Mucosa of descending colon (tissue), 3 donors: ENCODE data around the gene CACNA1D. TPM values are rescaled to one million over a fixed set of nuclear protein-coding genes. Genes with fewer than 3 reads are reported as not detected.

Experiments used
- ATAC-seq: fragments of 200-7000 bp; cut with Tn5 transposase; one replicate; pipeline ENCODE4 v1.9.1; 2020; ENCODE audit warnings: mild to moderate bottlenecking, moderate library complexity
- DNase-seq, 3 donors: peaks; one replicate each; pipeline ENCODE4 v3.0.0-alpha.2; 2020
- H3K36me3 ChIP-seq: fragments of 200-600 bp; one replicate; pipeline ENCODE4 v1.8.0; 2021; ENCODE audit warnings: low read depth, mild to moderate bottlenecking
- H3K4me1 ChIP-seq: fragments of 200-600 bp; one replicate; pipeline ENCODE4 v1.8.0; 2021; ENCODE audit warnings: low read depth, mild to moderate bottlenecking
- H3K4me3 ChIP-seq: fragments of 200-600 bp; one replicate; pipeline ENCODE4 v1.8.0; 2021; ENCODE audit warnings: mild to moderate bottlenecking
- H3K9me3 ChIP-seq: fragments of 200-600 bp; one replicate; pipeline ENCODE4 v1.8.0; 2021; ENCODE audit warnings: mild to moderate bottlenecking
- intact Hi-C, 2 donors: fragments of 100-400 bp; cut with DNase I in 1 of 2; cut with micrococcal nuclease in 1 of 2; formaldehyde crosslinking; loops; one replicate each; pipeline versions ENCODE4 v1.11.0 to v1.11.1; 2022; cut with DNase I, micrococcal nuclease
- total RNA-seq, 3 donors: library from RNA; stranded (reverse); fragmentation: NEBNext Ultra II Directional in 2 of 3; extraction: Animal tissue kit (Norgen Biotek cat#: 25700) in 2 of 3; gene quantifications; one replicate each; pipeline versions ENCODE4 v1.2.1 to v1.2.4, GENCODE V29; 2021 to 2023
- TF ChIP-seq, protein P1 (sequence below): fragments of 200-600 bp; IDR thresholded peaks from one replicate; pipeline ENCODE4 v1.8.0; 2022; ENCODE audit warnings: antibody characterized with exemption, mild to moderate bottlenecking
- donor health status: DM: no; HTN: no; CAD: no; lungs with moderate emphysema.
- donor health status: DM: no; HTN: no; CAD: no.
- donor health status: DM: no; HTN: yes; CAD: no.

Gene CACNA1D
- total RNA-seq, 3 donors from 2014 or later: 13.8 to 38.1 (median 22.2) TPM

DNA sequence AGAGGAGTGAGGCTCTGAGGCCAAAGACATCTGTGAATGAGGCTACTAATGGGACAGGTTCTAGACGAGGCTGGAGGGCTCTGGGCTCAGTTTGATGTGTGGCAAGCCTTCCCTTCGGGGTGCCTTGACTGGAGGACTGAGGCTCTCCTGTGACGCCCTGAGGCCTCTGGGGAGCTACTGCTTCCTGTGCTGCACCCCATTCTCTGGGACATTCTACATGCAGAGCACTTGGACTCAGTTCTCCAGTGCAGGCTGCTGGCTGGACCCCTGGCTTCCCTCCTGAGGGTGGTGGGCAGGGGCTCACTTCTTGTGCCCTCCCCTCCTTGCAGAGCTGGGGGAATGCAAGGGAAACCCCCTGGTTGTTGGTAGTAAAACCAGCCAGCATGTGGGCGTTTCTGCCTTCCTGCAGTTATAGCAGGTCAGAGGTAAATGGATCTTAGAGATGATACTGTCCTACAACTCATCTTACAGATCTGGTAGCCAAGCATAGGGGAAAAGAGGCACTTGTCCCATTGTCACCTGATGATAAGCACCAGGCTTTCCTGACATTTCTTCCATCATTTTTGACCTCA is 218.5 kb downstream of the CACNA1D start:
- Histone ChIP-seq H3K9me3 (no peaks in the 10 kb centered on the region), H3K4me3 (no peak overlapping the region), H3K4me1 (no peaks in the 10 kb centered on the region), H3K36me3 (no peaks in the 10 kb centered on the region)
- ATAC-seq: no peak
- TF ChIP-seq, protein P1, sequence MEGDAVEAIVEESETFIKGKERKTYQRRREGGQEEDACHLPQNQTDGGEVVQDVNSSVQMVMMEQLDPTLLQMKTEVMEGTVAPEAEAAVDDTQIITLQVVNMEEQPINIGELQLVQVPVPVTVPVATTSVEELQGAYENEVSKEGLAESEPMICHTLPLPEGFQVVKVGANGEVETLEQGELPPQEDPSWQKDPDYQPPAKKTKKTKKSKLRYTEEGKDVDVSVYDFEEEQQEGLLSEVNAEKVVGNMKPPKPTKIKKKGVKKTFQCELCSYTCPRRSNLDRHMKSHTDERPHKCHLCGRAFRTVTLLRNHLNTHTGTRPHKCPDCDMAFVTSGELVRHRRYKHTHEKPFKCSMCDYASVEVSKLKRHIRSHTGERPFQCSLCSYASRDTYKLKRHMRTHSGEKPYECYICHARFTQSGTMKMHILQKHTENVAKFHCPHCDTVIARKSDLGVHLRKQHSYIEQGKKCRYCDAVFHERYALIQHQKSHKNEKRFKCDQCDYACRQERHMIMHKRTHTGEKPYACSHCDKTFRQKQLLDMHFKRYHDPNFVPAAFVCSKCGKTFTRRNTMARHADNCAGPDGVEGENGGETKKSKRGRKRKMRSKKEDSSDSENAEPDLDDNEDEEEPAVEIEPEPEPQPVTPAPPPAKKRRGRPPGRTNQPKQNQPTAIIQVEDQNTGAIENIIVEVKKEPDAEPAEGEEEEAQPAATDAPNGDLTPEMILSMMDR: no peak
- intact Hi-C loops: loop anchor here (5.0 kb wide), 2 partner anchors 336 to 416 kb away; no protein-coding TSS in a partner anchor
- DNase-seq: no peak

DNA sequence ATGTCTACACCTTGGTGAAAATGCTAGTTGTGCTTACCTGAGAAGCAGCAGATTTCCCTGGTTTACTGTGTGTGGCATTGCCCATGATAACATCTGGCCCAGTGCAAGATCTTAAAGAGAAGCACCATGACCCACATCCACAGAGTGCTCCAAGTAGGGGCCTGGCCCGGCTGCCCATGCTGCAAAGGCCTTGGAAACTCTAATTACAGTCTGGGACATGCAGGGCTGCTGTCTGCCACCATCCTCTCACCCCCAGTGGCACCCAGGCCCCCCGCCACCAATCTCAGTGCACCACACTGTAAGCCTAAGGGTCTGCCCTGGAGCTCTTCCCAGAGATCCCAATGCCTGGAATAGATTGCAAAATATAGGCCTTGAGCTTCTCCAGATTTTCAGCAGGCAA is 219.2 kb downstream of the CACNA1D start:
- Histone ChIP-seq H3K4me3 (no peak overlapping the region), H3K36me3 (no peaks in the 10 kb centered on the region), H3K4me1 (no peaks in the 10 kb centered on the region), H3K9me3 (no peaks in the 10 kb centered on the region)
- DNase-seq (no peak), ATAC-seq (no peak)
- TF ChIP-seq, protein P1: no peak
- intact Hi-C loops: loop anchor here (5.0 kb wide), 2 partner anchors 336 to 416 kb away; no protein-coding TSS in a partner anchor

DNA sequence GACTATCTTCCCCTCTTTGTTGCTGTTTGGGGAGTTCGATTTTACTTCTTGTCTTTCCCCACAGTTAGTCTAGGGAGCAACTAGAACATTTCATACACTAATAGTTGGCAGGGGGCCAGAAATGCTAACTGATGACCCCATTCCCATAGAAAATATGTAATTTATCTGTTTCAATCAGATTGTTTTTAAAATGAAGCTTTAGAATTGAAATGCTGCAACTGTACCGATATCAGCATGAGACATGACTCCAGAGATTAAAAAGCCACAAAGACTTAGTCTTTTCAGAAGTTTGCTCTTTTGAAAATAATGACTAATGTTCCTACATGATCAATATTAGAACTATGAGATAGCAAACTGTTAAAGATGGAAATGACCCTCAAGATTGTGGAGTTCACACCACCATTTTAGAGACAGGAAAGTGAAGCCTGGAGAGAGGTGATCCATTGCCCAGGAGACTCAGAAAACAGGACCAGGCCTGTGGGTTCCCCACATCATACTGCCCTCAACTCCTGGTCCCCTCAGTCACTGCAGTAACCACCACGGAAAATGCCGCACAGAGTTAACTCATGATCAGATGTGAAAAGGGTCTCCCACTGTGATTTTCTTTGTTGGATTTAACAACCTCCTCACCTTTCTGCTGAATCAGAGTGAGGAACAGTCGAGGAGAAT is 221.5 kb downstream of the CACNA1D start:
- TF ChIP-seq, protein P1: no peak
- no peaks in the 10 kb centered on the region for H3K36me3 ChIP-seq
- intact Hi-C loops: no loop called here
- ATAC-seq: no peak
- DNase-seq: no peak
- H3K9me3 ChIP-seq: no peaks in the 10 kb centered on the region
- H3K4me3 ChIP-seq: no peak overlapping the region
- H3K4me1 ChIP-seq: no peaks in the 10 kb centered on the region

DNA sequence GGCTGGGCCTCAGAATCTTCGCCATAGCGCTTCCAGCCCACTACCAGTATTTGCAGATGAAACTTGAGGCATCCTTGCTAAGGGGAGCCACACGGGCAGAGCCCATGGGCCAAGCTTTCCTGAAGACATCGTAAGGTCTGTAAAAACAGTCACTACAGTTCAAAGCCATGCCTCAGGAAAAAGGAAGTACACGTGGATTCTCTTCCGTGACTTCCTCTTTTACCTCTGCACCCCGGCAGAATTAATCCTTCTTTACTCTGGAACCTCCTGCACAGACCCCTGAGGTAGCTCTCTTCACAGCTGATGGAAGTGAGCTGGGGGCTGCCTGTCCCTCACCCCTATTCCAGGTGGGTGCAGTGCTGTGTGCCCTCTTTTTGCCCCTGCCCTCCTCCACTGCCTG is 222.6 kb downstream of the CACNA1D start:
- Histone ChIP-seq H3K4me1 (no peaks in the 10 kb centered on the region), H3K4me3 (no peak overlapping the region), H3K36me3 (no peaks in the 10 kb centered on the region), H3K9me3 (no peaks in the 10 kb centered on the region)
- no peak for ATAC-seq
- no peak for DNase-seq
- intact Hi-C loops: no loop called here
- TF ChIP-seq, protein P1: no peak

DNA sequence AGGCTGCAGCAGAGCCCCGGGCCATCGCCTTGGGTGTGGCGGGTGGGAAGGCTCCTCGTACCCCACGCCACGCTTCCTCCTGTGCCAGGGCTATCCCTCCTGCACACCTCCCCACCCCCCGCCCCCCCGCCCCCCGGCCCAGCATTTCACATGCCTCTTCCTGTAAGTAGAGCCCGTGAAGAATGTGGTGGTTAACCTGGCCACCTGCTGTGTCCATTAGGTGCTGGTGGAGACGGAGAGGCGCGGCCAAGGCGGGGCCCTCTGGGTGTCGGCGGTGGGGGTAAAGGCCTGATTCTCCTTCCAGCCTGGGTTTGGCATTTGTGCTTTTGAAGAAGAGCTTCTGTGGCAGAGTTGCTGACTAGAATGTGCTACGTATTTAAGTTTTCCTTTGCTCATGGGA is 224.1 kb downstream of the CACNA1D start:
- no peaks in the 10 kb centered on the region for H3K4me1 ChIP-seq
- H3K4me3 ChIP-seq: no peak overlapping the region
- H3K36me3 ChIP-seq: no peaks in the 10 kb centered on the region
- DNase-seq (peak in 1 of 3 donors; percentile 15), ATAC-seq (peak; percentile 42)
- intact Hi-C loops: no loop called here
- TF ChIP-seq, protein P1: no peak
- no peaks in the 10 kb centered on the region for H3K9me3 ChIP-seq
